ENCODE results near the gene ARHGDIG.
A peak's percentile ranks its signal among the peaks of the same experiment; 100 is the strongest.
"Not testable (repeated sequence)": the region's sequence is repeated elsewhere in the genome, so short reads cannot be mapped to it uniquely, and the experiment has no call there.

Gene ARHGDIG

GRCh38 chr16:301950-302349 lies 21.6 kb downstream of the ARHGDIG start:
- DNase-seq = no peak

- DNase-seq = no peak
Observed at GRCh38 chr16:303760-304505, 23.5 kb downstream of the ARHGDIG start.

- no peak for DNase-seq
Observed at GRCh38 chr16:305916-306626, 25.7 kb downstream of the ARHGDIG start.

GRCh38 chr16:306911-307370 lies 26.6 kb downstream of the ARHGDIG start:
- no peak for DNase-seq

DNA sequence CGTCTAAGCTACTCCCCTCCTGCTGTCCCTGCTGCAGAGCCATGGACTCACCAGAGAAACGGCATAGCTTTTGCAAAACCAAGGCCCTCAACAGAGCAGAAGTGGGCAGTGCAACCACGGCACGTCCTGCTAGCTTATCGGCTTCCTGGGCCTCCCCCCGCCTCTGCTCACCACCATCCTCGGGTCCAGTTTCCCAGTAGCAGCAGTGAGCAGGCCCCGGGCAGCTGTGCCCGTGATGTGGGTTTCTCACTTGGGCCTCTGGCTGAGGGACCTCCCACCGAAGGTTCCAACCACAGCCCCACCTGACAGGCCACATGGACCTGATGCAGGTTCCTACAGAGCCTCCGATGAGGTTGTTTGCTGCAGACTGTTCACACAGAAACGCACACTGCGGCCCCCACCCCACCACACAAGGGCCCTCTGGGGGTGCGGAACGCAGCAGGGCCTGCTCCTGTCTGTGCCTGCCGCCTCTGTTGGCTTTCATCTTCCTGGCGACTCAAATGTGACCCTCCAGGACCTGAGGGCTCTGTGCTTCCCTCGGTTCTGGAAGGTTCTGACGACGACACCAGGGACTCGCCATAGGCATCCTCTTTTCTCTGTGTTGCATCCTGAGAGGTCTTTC lies 27.4 kb downstream of the ARHGDIG start:
- DNase-seq = no peak

DNA sequence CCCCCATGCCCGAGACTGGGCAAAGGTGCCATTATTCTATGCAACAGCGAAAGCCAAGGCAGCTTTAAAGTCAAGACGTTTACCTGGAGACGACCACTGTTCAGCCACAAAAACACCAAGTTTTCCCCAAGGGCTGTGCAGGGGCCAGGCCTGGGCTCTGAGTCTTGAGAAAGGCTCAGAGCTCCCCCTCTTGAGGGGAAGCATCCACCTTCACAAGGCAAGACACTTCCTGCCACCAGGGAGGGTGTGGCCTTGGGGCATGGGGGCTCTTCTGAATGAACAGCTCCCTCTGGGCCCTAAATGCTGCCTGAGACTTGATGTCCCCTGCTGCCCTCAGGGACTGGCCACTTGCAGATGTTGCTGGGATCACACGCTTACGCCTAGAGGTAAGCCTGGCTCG lies 29.1 kb downstream of the ARHGDIG start:
- no peak for DNase-seq

- no peak for DNase-seq
Observed at GRCh38 chr16:311725-312124, 31.3 kb downstream of the ARHGDIG start.

DNA sequence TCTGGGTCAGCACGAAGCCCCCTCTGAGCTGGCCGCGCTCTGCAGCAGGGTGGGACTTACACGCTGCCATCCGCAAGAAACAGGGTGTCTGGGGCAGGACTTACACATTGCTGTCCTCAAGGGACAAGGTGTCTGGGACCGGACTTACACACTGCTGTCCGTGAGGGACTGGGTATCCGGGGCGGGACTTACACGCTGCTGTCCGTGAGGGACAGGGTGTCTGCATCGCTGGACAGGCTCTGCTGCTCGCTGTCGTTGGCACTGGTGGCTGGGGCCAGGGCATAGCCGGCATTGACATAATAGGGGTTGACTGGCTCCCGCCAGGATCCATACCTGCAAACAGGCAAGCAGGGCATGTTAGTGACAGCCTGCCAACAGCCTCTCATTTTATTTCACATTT lies 34.0 kb downstream of the ARHGDIG start:
- DNase-seq = no peak

- no peak for DNase-seq
Observed at GRCh38 chr16:314795-315299, 34.5 kb downstream of the ARHGDIG start.

DNA sequence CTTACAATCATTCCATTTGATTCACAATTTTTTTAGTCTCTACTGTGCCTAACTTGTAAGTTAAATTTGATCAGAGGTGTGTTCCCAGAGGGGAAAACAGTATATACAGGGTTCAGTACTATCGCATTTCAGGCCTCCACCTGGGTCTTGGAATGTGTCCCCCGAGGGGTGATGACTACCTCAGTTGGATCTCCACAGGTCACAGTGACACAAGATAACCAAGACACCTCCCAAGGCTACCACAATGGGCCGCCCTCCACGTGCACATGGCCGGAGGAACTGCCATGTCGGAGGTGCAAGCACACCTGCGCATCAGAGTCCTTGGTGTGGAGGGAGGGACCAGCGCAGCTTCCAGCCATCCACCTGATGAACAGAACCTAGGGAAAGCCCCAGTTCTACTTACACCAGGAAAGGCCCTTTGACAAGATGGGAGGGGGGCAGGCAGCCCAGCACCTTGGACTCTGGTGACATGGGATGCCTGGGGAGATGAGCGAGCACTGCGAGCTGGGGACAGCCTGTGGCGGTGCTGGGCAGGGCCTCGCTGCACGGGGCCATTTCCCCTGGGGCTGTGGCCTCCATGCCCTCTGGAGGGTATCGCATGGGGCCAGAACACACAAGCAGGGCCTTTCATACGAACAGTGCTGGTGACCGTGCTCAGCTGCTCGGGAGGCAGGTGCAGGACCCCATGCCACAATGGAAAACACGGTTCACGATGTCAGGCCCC lies 36.5 kb downstream of the ARHGDIG start:
- DNase-seq = no peak

DNA sequence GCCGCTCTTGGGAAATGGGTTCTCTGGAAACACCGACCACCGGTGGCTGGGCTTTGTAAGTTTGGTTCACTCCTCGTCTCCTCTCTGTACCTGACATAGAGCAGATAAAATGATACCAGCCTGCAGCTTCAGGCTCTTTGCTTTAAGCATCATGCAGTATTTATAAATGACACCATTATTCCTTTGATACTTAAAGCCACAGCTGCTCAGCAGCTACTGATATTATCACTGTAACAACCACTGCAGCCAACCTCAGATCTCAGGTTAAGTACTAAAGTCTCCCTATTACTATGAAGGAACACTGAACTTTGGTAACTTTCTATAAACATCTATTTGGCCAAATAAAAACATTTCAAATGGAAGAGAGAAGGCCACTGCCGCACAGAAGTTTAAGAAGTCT lies 37.2 kb downstream of the ARHGDIG start:
- DNase-seq = no peak

DNA sequence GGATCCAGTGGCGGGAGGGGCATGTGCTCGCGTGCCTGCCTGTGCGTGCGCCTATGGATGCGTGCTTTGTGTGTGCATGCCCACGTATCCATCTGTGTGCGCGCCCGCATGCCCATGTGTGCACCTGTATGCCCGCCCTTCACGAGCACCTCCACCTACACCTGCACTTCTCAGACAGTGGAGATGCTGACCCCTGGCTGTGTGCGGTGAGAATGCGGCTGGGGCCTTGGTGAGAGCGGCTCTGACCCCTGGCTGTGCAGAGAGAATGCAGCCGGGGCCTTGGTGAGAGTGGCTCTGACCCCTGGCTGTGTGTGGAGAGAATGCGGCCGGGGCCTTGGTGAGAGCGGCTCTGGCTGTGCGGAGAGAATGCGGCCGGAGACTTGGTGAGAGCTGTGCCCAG lies 38.2 kb downstream of the ARHGDIG start:
- DNase-seq = no peak

DNA sequence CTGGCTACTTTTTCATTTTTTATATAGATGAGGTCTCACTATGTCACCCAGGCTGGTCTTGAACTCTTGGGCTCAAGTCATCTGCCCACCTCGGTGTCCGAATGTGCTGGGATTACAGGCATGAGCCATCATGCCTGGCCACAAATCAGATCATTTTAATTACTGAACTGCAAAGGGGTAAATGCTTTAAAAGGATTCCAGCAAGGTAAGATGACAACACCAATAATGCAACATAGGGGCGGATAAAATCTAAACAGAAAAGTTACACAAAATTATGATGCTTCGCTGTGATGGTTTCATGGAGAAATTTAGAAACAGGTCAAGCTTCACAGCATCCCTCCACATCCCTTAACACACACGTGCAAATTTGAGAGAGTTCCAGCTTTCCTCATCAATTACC lies 39.8 kb downstream of the ARHGDIG start:
- no peak for DNase-seq

DNA sequence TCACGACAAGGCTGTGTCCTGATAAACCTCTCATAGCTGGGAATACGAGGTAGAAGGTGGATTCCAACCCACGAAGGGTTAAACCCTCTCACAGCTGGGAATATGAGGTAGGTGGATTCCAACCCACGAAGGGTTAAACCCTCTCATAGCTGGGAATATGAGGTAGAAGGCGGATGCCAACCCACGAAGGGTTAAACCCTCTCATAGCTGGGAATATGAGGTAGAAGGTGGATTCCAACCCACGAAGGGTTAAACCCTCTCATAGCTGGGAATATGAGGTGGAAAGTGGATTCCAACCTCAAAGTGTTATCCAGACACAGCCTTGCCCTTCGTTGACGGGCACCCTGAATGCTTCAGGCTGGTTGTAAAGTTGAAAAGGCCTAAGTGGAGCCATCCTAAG lies 41.1 kb downstream of the ARHGDIG start:
- DNase-seq = no peak

GRCh38 chr16:322476-323143 lies 42.2 kb downstream of the ARHGDIG start:
- no peak for DNase-seq

GRCh38 chr16:324201-324450 lies 43.7 kb downstream of the ARHGDIG start:
- DNase-seq = no peak

DNA sequence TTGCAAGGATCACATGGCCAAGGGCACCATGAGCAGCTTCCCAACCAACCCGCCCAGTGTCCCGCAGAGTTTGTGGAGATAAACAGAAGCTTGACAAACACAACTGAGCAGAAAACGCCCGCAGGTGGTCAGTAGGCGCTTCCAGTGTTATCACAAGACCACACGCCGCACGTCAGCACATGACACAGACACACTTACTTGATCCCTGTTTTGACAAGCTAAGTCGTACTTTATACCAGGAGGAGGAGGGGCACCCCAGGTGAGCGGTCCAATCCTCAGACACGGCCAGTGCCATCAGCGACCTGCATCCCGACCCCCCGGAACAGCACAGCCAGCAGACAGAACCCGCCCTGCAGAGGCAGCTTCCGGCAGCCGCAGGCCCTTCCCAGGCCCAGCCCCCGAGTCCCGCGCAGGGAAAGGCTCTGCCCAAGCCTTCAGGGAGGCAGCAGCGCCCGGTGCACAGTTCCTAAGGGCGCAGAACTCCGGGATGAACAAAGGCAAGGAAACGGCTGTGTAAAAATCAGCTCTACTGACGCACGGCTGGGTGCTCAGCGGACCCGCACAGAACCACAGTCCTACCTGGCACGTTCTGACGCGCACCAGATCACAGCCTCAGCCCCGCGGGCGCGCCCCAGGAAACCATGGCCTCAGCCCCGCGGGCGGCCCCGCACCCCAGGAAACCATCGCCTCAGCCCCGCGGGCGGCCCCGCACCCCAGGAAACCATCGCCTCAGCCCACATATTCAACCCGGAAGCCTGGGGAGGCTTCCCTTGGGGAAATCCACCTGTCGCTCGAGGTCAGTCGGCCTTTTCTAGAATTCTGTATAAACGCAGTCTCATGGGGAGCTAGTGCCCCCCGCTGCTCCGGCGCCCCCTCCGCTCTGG lies 44.3 kb downstream of the ARHGDIG start:
- peak; percentile 73 for DNase-seq

GRCh38 chr16:325375-326145 lies 45.2 kb downstream of the ARHGDIG start:
- DNase-seq = no peak

DNA sequence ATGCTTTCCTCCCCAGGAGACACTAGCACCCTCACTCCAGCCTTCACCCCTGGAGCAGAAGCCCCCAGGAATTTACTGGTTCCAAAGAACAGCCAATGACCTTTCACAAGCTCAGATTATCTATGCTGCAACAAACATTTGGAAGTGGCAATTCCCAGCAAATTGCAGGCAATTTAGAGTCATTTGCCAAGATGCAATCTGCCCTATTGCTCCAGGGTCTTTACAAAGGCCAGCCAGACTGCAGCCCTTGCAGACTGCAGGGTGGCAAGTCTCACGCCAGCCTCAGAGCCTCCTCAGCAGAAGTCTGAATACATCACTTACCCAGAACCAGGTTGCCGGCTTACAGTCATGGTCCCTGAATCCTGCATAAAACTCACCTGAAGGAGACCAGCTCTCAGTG lies 50.4 kb downstream of the ARHGDIG start:
- DNase-seq = no peak

DNA sequence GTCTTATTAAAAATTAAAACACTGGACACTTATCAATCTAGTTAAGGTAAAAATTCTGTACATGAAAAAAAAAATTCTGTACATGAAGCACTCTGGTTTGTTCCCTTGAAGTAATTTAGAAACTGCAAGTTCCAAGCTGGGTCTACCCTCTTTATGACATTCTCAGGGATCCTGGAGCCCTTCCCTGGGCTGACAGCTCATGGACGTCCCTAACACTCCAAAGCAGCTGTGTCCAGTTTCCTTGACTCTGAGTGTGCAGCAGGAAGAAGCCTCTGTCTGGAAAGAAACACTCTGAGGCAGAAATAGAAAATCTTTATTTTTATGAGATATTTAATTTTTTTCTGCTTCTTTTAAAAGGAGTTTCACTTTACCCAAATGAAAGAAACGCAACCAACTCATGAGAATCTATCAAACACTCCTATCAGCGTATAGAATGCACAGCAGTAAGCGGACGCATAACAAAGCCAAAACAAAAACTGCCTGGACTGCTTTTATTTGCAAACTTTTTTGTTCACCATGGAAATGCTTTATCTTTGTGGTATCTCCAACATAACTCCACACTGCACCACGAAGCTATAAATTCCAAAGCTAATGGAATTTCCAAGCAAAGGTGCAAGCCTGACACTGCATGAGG lies 50.9 kb downstream of the ARHGDIG start:
- not testable (repeated sequence) for DNase-seq
